Pulmonary artery endothelial cell (primary cell): ENCODE results near the gene NEK6. TPM values are rescaled to one million over a fixed set of nuclear protein-coding genes. Genes with fewer than 3 reads are reported as not detected.

ENCODE experiments used
- DNase-seq: peaks from one replicate; pipeline ENCODE4 v3.0.0-alpha.2; 2011; ENCODE audit warnings: low read depth, low spot score
- total RNA-seq: library from RNA; depleted of rRNA; stranded (reverse); fragments of >200 nt; gene quantifications from 2 replicates; pipeline ENCODE4 v1.2.3, GENCODE V29; 2014

The NEK6 gene
- total RNA-seq, 1 donor from 2014 or later = 37.5 TPM

DNA sequence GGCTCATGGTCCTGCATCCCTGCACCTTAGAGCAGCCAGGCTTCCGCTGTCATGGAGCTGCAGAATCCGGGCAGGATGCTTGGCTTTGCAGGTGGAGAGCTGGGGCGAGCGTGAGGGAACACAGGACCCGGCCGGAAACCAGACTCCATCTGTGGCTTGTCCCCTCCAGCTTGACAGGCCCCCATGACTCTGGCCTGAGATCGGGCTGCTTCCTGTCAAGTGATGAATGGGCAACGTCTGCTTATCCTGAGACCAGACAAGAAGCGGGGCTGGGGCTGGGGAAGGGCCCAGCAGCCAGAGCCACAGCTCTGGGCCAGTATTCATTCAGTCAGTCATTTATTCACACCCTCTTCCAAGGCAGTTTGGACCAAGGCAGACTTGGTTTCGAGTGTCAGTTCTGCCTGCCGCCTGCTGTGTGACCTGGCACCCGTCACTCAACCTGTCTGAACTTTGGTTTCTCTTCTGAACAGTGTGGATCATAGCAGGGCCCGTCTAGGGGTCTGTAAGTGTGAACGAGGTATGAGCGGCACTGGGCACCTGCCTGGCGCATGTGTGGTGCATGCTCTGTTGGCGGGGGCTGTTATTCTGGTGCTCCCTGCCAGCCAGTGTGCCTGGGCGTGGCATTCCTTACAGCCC is 37.5 kb downstream of the NEK6 start:
- DNase-seq = no peak

DNA sequence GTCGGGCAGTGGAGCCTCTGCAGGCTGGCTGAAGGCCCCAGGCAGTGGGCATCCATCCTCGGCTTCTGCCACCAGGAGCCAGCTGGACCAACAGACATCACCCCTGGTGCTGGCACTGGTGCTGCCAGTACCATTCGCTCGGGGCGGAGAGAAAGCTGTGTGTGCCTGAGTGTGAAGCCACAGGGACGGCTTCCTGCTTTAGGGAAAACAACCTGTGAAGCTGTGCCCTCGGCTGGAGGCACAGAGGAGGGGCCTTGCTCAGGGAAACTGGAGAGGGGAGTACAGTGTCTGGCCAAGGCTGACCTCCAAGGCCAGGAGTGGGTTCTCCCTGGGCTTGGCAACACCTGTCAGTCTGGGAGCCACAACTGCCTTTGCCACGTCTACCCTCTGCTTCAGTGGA is 38.3 kb downstream of the NEK6 start:
- DNase-seq = no peak

DNA sequence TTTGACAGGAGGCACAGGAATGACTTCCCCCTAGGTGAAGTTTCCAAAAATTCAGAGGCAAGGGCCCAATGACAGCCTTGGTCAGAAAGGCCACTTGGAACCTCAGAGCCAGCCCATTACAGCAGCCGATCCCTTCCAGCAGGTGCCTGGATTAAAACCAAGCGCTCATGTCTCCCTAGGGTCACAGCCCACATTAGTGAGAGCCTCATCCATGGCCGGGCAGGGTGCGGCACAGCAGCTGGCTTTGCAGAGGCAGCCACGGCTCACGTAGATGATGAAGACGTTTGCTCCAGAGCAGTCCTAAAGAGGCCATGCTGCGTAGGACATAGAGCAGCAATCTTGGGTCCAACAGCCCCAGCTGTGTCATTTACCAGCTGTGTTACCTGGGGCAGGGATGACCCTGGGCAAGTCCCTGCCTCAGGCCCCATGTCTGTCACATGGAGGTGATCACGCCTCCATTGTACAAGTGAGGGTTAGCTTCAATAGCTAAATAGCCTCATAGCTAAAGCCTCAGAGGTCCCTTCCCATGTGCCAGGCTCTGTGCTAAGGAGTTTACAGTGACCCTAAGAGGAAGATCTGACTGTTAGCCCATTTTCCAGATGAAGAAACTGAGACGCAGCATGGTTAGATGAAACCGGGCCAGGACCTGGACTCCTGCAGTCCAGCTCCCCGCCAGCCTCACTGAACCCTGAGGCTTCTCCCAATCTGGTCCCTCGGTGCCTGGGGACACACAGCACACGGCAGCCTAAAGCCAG is 39.2 kb downstream of the NEK6 start:
- no peak for DNase-seq

DNA sequence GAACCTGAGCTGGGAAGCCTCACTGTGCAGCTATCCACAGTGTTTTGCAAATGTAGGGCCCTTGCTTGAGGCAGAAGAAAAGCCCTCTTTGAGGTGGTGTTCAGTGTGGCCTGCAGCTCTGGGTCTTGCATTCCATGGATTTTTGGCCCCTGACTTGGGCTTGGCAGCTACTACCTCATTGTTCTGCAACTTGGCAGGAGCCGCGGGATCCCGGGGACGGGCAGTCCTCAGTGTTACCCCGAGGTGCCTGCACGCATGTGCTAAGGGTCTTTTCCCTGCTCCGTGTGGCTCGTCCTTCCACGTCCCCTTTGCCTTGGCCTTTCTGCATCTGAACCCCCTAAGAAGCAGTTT is 39.8 kb downstream of the NEK6 start:
- peak; percentile 96 for DNase-seq

DNA sequence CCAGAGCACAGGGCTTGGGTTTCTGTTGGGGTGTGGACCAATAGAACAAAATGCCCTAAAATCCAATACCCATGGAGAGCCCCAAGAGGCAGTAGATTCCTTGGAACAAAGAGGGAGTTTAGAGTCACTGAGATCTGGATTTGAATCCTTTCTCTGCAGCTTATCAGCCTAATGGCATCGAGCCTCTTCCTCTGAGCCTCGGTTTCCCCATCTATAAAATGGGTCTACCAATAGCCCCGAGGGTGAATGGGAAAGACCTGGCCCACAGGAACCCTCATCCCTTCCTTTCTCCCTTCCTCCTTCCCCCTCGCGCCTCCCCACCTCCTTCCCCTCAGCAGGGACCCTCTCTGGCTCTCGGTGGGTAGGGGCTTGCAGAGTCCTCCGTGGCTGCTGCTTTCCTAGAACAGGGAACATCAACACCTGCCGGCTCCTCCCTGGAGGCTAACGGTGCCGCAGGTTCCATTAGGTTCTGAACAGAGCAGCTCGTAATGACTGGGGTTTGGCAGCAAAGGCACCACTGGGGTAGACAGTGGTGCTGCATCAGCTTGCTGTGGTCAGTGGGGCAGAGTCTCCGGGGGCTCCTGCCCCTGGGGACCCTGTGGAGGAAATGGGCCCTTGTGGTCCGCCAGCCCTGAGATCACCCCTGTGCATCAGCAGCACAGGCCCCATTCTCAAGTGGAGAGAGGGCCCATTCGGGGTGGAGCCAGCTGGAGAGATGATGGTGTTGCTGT is 40.3 kb downstream of the NEK6 start:
- DNase-seq = no peak

DNA sequence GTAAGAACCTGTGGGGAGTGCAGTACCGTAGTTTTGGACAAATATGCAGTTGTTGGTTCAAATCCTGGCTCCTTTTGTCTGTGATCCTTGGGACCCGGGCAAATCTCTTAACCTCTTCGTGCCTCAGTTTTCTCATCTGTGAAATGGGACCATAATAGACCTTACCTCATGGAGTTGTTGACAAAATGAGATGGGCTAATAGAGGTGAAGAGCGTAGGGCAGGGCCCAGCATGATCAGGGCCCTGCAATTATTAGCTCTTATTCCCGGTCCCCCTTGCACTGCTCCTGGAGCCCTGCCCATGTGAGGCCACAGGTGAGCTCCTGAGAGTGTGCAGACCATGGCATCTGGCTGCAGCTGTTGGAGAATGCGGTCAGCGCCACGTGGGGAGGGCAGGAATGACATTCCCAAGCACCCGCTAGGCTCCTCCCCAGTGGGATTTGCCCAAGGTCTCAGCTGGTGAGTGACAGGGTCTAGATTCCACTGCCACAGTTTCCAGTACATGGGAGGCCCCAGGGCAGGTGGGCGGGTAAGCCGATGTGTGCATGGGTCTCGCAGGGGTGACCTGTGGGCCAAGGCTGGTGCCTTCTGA is 41.0 kb downstream of the NEK6 start:
- DNase-seq = no peak

DNA sequence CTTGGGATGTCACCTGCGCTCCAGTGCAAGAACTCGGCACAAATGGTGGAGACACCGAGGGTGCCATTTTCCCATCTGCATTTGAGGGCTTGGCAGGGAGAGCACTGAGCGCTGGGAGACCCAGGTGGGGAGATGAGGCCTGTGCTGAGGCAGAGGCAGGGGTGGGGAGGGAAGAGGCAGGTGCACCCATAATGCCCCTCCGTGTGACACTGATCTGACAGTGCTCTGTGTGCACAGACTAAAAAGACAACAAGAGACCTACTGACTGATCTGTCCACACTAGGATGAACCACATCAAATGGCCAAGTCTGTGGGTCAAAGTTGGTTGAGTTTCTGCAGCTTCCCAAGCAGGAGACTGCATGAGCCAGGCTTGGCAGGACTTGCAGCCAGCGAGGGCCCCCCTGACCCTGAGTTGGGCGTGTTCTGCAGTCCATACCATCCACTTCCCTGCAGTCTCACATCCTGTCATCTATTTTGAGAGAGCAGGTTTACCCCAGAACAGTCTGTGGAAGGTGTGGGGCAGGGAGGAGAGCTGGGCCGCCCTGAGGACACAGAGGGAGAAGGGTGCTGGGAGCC is 41.9 kb downstream of the NEK6 start:
- no peak for DNase-seq

DNA sequence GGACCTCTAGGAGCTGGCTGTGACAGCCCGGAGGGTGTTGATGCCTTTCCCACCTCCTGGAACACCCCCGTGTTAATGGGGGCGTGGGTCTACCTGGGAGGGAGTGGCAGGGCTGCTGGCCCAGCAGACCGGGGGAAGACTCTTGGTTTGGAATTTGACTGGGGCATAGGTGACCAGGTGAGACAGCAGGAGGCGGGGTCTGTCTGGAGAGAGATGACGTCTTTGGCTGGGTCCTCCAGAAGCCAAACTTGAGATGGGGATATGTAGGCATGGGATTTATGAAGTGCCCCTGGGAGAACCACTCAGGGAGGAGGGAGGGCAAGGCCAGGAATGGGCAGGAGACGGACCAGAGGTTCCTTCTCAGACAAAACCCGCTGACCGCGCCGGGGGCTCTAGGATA is 42.6 kb downstream of the NEK6 start:
- no peak for DNase-seq

DNA sequence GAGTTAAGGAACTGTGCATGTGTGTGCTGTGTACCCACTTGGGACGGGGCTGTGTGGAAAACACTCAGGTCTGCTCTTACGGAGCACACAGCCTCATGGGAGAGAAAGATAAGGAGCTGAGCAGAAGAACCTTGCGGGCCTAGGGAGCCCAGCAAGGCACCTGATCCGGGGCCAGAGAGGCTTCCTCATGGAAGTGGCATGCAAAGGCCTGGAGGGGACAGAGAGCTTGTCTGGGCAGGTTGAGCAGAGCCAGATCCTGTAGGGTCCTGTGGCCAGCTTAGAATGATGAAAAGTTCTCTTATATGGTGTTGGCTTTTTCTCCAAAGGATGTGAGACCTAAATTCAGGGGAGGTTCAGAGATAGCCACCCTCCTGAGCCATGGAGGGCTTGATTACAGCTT is 45.2 kb downstream of the NEK6 start:
- DNase-seq = no peak

DNA sequence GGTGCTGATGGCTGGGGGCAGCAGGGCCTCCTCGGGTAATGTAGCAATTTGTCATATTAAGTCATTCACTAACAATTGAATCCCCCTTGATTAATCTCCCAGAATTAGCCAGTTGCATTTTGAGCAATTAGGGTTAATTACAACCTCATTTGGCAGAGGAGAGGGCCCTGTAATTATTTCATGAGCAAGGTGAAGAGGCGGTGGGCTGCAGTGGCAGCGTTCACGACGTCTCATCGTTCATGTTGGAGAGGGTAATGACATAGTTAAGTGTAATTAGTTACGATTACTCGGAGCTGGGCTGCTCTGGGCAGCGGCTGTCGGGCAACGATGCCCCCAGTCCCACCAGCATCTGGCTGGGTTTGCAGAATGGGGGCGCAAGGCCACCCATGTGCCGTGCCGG is 46.0 kb downstream of the NEK6 start:
- no peak for DNase-seq

DNA sequence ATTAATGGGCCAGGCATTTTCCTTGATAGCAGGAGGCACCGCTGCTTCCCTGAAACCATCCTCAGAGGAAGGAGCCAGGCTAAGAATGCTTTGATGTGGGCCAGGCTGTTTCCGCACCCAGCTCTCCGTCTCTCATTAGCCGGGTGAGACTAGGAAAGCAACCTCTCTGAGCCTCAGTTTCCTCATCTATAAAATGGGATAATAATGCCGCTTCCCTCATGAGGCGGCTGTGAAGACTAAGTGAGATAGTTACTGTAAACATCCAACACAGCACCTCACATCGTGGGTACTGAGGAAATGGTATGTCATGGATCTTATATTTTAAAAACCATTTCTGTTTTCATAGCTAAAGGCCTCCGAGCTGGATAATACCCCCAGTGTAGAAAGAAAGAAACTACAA is 46.5 kb downstream of the NEK6 start:
- no peak for DNase-seq

DNA sequence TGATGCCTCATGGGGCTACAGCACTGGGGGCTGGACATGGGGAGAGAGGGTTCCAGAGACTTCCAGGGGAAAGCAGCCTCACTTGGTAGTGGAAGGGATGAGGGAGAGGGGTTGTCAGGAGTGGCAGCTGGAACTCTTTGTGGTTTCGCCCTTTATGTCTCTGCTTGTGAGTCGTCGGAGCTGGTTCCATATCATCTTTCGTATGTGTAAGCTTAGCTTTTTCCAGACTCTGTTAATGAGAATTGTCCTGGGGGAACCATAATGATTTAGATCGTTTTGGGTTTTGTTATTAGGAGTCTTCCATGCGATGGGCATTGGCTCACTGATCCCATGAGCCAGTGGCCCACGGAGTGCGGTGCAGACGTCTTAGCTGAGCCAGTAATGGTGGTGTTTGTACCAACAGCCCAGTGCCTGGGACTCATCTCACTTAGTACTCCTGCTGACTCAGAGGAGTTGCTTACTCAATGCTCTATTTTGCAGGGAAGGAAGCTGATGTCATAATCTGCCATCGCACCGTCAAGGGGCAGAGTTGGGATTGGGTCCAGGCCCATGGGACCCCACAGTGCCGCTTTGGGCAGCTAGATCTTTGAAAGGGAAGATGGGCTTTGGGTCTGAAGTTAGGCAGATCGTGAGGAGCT is 48.5 kb downstream of the NEK6 start:
- DNase-seq = peak; percentile 47

DNA sequence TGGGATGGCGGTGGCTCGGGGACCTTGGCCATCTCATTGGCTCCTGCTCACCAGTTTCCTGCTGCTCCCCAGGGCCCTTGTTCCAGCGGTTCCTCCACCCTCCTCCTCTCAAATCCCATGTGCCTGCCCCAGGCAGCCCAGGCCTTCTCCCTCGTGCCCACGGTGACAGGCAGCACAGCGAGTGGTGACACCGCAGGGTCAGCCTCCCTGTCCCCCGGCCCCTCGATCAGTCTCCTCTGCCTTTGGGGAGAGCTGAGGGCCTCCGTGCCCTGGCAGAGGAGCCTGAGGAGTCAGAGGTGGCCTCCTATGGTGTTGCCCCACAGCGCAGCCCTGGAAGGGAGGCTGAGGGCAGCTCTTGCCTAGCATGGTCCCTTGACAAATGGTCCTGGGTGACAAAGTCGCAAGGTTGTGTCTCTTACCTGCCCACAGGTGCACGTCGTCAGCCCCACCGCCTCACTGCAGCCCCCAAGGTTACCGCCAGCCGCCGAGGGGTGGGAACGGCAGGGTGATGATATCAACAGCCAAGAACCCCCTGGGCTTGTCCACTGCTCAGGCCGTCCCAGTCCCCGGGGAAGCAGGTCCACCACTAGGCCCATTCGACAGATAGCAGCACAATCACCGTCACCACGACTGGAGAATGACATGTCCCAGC is 49.8 kb downstream of the NEK6 start:
- DNase-seq = no peak

DNA sequence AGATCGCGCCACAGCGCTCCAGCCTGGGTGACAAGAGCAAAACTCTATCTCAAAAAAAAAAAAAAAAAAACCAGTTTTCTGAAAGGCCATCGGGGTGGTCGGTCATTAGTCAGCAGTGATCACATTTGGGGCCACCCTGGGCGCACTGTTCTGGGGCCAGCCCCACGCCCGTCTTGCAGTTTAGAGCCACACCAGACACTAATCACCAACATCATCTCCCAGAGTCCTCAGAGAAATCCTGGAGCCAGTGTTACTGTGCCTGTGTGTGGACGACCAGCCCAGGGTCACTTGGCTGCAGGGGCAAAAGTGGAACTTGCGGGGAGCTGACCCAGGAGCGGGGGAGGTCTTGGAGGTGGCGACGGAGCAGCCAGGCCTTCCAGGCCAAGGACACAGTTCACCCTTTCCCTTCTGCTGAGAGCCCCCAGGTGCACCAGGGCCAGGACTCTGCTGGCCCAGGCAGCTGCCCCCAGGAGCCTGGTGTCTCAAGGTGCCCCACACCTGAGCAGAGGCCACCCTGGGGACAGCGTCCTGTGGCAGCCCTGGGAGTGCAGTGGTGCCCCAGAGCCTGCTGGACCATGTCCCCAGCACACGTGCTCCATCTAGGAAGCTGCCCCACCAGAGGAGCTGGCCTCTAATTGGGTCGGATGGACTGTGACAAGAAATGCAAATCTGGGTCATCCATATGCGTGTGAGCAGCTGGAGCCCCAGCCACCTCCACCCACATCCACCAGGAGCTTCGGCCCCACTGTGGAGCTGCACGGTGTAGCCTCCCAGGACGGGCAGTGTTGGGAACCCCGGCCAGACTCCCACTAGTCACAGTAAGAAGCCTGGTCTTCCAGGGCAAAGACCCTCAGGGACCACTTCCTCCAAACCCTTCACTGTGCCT is 51.1 kb downstream of the NEK6 start:
- DNase-seq = no peak

DNA sequence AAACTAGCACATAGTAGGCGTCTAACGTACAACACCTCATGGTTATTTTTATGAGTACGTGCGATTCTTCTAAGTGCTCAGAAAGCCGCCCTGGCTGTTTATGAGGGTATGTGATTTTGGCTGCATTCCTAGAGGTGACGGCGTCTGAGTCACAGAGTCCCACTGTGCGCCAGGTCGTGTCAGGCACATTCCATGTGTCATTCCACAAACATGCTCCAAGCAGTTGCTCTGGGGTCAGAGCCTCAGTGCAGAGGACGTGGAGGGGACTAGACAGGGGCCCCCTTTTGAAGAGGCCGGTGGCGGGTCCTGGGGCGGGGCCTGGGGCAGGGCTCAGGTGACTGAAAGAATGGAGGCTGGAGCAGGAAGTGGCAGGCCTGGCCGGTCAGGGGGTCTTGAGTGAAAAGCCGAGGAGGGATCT is 51.9 kb downstream of the NEK6 start:
- peak; percentile 85 for DNase-seq

DNA sequence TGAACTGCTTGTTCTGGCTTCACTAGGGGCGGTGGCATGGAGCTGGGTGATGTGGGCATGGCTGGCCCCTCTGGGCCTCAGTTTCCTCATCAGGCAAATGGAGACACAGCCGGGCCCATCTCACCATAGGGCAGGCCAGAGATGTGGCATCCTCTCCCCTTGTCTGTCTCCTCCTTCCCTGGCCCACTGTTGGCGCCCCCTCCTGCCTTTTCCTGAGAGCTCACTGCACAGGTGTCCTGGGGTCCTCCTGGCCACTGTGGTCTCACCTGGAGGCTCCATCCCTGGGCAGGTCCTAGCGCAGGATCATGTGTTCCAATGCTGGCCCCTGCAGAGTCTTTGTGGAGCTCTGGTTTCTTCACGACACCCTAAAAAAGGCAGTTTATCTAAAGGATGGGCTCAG is 53.5 kb downstream of the NEK6 start:
- no peak for DNase-seq

DNA sequence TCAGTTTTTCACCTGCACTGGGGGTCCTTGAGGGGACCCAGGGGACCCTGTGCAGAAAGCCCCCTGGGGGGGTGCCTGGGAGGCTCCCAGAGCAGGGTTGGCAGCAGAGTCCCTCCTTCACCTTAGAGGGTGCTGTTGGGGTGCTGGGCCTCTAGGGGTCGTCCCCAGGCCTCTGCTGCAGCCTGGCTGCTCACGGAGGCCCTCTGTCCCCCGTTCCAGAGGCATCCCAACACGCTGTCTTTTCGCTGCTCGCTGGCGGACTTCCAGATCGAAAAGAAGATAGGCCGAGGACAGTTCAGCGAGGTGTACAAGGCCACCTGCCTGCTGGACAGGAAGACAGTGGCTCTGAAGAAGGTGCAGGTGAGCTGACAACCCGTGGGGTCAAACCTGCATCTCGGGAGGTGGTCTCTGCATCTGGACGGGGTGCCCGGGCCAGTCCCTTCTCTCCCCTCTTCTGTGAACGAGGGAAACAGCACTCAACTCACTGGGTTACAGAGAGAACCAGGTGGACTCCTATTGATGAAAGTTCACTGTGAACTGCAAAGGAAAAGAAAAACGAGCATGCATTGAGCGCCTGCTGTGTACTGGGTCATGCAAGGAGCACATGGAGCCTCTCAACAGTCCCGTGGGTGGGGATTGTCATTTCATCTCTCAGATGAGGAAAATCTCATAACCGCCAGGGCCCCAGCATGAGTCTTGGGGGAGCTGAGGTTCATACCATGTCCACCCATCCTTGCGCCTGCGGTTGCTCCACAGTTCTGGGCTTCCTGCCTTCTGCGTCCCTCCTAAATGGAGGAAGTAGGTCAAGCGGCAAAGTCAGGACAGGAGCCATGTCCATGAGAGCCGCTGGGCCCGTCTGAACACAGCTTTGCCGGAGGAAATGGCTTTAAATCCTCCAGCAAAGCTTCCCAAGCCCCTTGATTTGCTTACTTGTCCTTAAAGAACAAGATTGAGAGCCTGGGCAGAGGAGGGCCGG is 54.8 kb downstream of the NEK6 start:
- DNase-seq = no peak

DNA sequence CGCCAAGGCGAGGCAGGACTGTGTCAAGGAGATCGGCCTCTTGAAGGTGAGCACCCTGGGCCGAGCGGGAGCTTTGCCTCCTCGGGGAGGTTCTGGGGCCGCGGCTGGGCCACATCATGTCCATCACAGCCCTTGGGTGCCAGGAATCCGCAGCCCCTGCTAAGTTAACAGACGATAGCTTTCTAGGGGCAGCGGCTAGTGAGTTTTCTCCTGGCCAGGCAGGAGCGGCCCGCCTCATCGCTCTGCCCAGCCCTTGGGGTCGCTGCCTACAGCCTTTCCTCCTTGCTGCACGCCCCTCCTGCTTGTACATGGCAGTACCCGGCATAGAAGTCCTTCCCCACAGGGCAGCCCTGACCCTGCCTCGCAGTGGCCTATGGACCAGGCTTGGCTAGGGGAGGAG is 56.2 kb downstream of the NEK6 start:
- DNase-seq = no peak

DNA sequence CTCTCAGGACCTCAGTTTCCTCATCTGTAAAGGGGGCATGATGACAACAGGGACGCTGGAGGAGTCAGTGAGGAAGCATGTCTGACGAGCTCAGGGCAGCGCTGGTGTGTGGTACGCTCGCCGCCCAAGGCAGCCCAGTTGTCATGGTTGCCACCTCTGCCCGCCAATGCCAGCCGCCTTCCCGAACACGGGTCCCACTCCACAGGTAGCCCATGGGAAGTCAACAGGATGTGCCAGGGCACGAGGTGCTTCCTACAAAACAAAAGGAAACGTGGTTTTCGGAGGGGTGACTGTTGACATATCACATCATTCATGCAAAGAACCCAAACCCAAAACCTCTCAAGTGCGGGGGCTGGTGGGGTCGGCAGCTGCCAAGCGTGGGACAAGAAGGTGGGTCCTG is 58.1 kb downstream of the NEK6 start:
- DNase-seq = no peak
